Hepatocyte (in vitro differentiated cells): ENCODE results near the gene TXLNA. TPM values are rescaled to one million over a fixed set of nuclear protein-coding genes. Genes with fewer than 3 reads are reported as not detected.
A peak's percentile ranks its signal among the peaks of the same experiment; 100 is the strongest.

Experiments used
- DNase-seq: peaks from one replicate; pipeline ENCODE4 v3.0.0-alpha.2; 2016; ENCODE audit warnings: low spot score
- H2AFZ ChIP-seq: fragments of 200-600 bp; sonication (generic); 2 replicates; pipeline ENCODE4 v1.6.0; 2016; ENCODE audit warnings: antibody characterized with exemption, mild to moderate bottlenecking
- H3K27ac ChIP-seq: fragments of 200-600 bp; sonication (generic); 2 replicates; pipeline ENCODE4 v1.5.1; 2016; ENCODE audit warnings: mild to moderate bottlenecking
- H3K27me3 ChIP-seq: fragments of 200-600 bp; sonication (generic); 2 replicates; pipeline ENCODE4 v1.6.1; 2016
- H3K36me3 ChIP-seq: fragments of 200-600 bp; sonication (generic); replicated peaks from 2 replicates; pipeline ENCODE4 v1.5.1; 2016; ENCODE audit warnings: low read depth; ENCODE audit not compliant: insufficient read depth
- H3K4me1 ChIP-seq: fragments of 200-600 bp; sonication (generic); 2 replicates; pipeline ENCODE4 v1.5.1; 2016; ENCODE audit warnings: mild to moderate bottlenecking, moderate library complexity; ENCODE audit not compliant: insufficient read depth
- H3K4me2 ChIP-seq: fragments of 200-600 bp; sonication (generic); 2 replicates; pipeline ENCODE4 v1.6.0; 2016
- H3K4me3 ChIP-seq: fragments of 200-600 bp; sonication (generic); 2 replicates; pipeline ENCODE4 v1.5.1; 2016; ENCODE audit warnings: mild to moderate bottlenecking
- H3K79me2 ChIP-seq: fragments of 200-600 bp; sonication (generic); 2 replicates; pipeline ENCODE4 v1.6.0; 2017; ENCODE audit warnings: mild to moderate bottlenecking
- H3K9me2 ChIP-seq: fragments of 200-600 bp; sonication (generic); replicated peaks from 2 replicates; pipeline ENCODE4 v1.6.0; 2017; ENCODE audit warnings: mild to moderate bottlenecking; ENCODE audit not compliant: insufficient read depth
- H3K9me3 ChIP-seq: fragments of 200-600 bp; sonication (generic); 2 replicates; pipeline ENCODE4 v1.5.1; 2016; ENCODE audit warnings: low read depth, mild to moderate bottlenecking
- H4K20me1 ChIP-seq: fragments of 200-600 bp; sonication (generic); 2 replicates; pipeline ENCODE4 v1.6.0; 2016; ENCODE audit warnings: mild to moderate bottlenecking; ENCODE audit not compliant: insufficient read depth, poor library complexity, severe bottlenecking
- EZH2 ChIP-seq: fragments of 200-600 bp; sonication (generic); IDR thresholded peaks from 2 replicates; pipeline ENCODE4 v1.6.1; 2016; ENCODE audit warnings: antibody characterized with exemption, mild to moderate bottlenecking, borderline replicate concordance
- EZH2phosphoT487 ChIP-seq: fragments of 200-600 bp; sonication (generic); IDR thresholded peaks from one replicate; pipeline ENCODE4 v1.6.1; 2018; ENCODE audit warnings: antibody characterized with exemption, mild to moderate bottlenecking, low read depth, moderate library complexity; ENCODE audit not compliant: unreplicated experiment, severe bottlenecking
- WGBS: methylation state at CpG from one replicate; pipeline ENCODE4 v1.1.6; 2016; ENCODE audit warnings: low lambda C conversion rate; ENCODE audit errors: missing lambda C conversion rate; 5-methylcytosine and 5-hydroxymethylcytosine counted together
- polyA plus RNA-seq: library from polyadenylated mRNA; unstranded; fragments of >200 nt; fragmentation: Nextera tagmentation; extraction: Ambion mirVana; gene quantifications from 2 replicates; pipeline ENCODE4 v1.2.1, GENCODE V29; 2016
- total RNA-seq: library from RNA; depleted of rRNA; stranded (reverse); fragments of >200 nt; gene quantifications from 2 replicates; pipeline ENCODE4 v1.2.3, GENCODE V29; 2014
- TF ChIP-seq, protein P1 (sequence below): fragments of 200-600 bp; sonication (generic); IDR thresholded peaks from 2 replicates; pipeline ENCODE4 v1.5.1; 2016; ENCODE audit warnings: antibody characterized with exemption, mild to moderate bottlenecking; ENCODE audit not compliant: poor library complexity

Gene TXLNA
- total and polyA plus RNA-seq, 2 experiments from 2014 or later: 41.2 to 52.7 TPM

DNA sequence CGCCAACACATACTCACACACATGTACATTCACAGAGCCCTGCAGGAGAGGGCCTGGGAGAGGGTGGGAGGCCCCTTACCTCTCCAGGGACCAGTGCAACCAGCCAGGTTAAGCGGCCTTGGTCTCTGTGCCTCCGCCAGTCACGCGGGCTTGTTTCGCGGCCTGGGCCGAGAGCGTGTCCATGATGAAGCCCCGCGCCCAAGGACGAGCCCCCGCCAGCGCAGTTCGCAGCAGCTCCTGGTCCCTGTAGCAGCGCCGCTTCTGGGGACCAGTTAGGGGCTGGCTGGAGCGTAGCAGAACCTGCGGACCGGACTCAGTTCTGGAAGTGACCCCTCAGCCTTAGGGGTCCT, 60.3 kb downstream of the TXLNA start:
- H2AFZ ChIP-seq: peak overlapping the region; percentile 94

GRCh38 chr1:32240140-32240951, 60.9 kb downstream of the TXLNA start:
- Histone ChIP-seq H2AFZ (peak overlapping the region; percentile 94), H3K4me3 (peak overlapping the region; percentile 89)
- peak; percentile 77 for DNase-seq

More for the DNA sequence above, 60.3 kb downstream of the TXLNA start:
- Histone ChIP-seq H3K4me1 (peaks cover 4% of the 10 kb centered on the region), H3K9me2 (no peaks in the 10 kb centered on the region), H3K27me3 (no peaks in the 10 kb centered on the region), H3K4me2 (peak overlapping the region; percentile 99), H3K79me2 (peaks cover 2% of the 10 kb centered on the region), H4K20me1 (no peaks in the 10 kb centered on the region), H3K27ac (peak overlapping the region; percentile 88), H3K9me3 (no peaks in the 10 kb centered on the region), H3K36me3 (no peaks in the 10 kb centered on the region), H3K4me3 (peak overlapping the region; percentile 89)
- WGBS: 16% methylated on average over 20 of the region's 20 CpGs
- TF ChIP-seq, protein P1, sequence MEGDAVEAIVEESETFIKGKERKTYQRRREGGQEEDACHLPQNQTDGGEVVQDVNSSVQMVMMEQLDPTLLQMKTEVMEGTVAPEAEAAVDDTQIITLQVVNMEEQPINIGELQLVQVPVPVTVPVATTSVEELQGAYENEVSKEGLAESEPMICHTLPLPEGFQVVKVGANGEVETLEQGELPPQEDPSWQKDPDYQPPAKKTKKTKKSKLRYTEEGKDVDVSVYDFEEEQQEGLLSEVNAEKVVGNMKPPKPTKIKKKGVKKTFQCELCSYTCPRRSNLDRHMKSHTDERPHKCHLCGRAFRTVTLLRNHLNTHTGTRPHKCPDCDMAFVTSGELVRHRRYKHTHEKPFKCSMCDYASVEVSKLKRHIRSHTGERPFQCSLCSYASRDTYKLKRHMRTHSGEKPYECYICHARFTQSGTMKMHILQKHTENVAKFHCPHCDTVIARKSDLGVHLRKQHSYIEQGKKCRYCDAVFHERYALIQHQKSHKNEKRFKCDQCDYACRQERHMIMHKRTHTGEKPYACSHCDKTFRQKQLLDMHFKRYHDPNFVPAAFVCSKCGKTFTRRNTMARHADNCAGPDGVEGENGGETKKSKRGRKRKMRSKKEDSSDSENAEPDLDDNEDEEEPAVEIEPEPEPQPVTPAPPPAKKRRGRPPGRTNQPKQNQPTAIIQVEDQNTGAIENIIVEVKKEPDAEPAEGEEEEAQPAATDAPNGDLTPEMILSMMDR: no peak
- TF ChIP-seq EZH2 (no peak), EZH2phosphoT487 (no peak)
- no peak for DNase-seq

GRCh38 chr1:32241001-32241763, 61.7 kb downstream of the TXLNA start:
- H2AFZ ChIP-seq: peak overlapping the region; percentile 94
- H4K20me1 ChIP-seq: no peaks in the 10 kb centered on the region
- peaks cover 2% of the 10 kb centered on the region for H3K79me2 ChIP-seq
- peak overlapping the region; percentile 88 for H3K27ac ChIP-seq
- 2% methylated on average over 35 of the region's 55 CpGs for WGBS
- peak; percentile 77 for DNase-seq
- TF ChIP-seq EZH2 (no peak), EZH2phosphoT487 (no peak)
- TF ChIP-seq, protein P1: peak; percentile 1
- no peaks in the 10 kb centered on the region for H3K9me2 ChIP-seq
- no peaks in the 10 kb centered on the region for H3K27me3 ChIP-seq
- no peaks in the 10 kb centered on the region for H3K9me3 ChIP-seq
- H3K4me3 ChIP-seq: peak overlapping the region; percentile 89
- H3K4me1 ChIP-seq: peaks cover 4% of the 10 kb centered on the region
- H3K36me3 ChIP-seq: no peaks in the 10 kb centered on the region
- H3K4me2 ChIP-seq: peak overlapping the region; percentile 99

More at GRCh38 chr1:32240140-32240951, 60.9 kb downstream of the TXLNA start:
- peaks cover 2% of the 10 kb centered on the region for H3K79me2 ChIP-seq
- 3% methylated on average over 50 of the region's 62 CpGs for WGBS
- peak overlapping the region; percentile 88 for H3K27ac ChIP-seq
- peak overlapping the region; percentile 99 for H3K4me2 ChIP-seq
- no peak for TF ChIP-seq EZH2phosphoT487
- TF ChIP-seq, protein P1: peak; percentile 36
- no peaks in the 10 kb centered on the region for H3K9me2 ChIP-seq
- H3K9me3 ChIP-seq: no peaks in the 10 kb centered on the region
- H3K27me3 ChIP-seq: no peaks in the 10 kb centered on the region
- no peaks in the 10 kb centered on the region for H4K20me1 ChIP-seq
- H3K36me3 ChIP-seq: no peaks in the 10 kb centered on the region
- peaks cover 4% of the 10 kb centered on the region for H3K4me1 ChIP-seq
